Pancreas (tissue), 10 donors: Measurements from ENCODE around the gene CLDN7. TPM values are rescaled to one million over a fixed set of nuclear protein-coding genes. Genes with fewer than 3 reads are reported as not detected.

ENCODE experiments used
- ATAC-seq, 4 donors: fragments of 200-7000 bp; cut with Tn5 transposase; one replicate each; pipeline versions ENCODE4 v1.8.0 to v1.9.1; 2020; ENCODE audit warnings: mild to moderate bottlenecking in 4 of 4, moderate library complexity in 4 of 4
- DNase-seq, 6 donors: peaks; one replicate each; pipeline ENCODE4 v3.0.0-alpha.2; 2020
- FAIRE-seq: peaks from 2 replicates; lab custom pipeline; 2012; peaks lifted over from hg19 to GRCh38; lab: Jason Lieb, UNC
- H3K27ac ChIP-seq, 4 donors: fragments of 200-600 bp; sonication (generic); 1 replicate in 3 of 4; 2 replicates in 1 of 4; pipeline versions ENCODE4 v1.5.0 to v1.8.0; 2020
- H3K27me3 ChIP-seq, 4 donors: fragments of 200-600 bp; one replicate each; pipeline ENCODE4 v1.8.0; 2021
- H3K36me3 ChIP-seq, 3 donors: fragments of 200-600 bp; sonication (generic) in 1 of 3; one replicate each; pipeline versions ENCODE4 v1.5.0 to v1.8.0; 2020 to 2021
- H3K4me1 ChIP-seq, 3 donors: fragments of 200-600 bp; one replicate each; pipeline ENCODE4 v1.8.0; 2021
- H3K4me3 ChIP-seq, 4 donors: fragments of 200-600 bp; sonication (generic) in 2 of 4; one replicate each; pipeline versions ENCODE4 v1.5.0 to v1.8.0; 2020 to 2021
- H3K9me3 ChIP-seq, 4 donors: fragments of 200-600 bp; one replicate each; pipeline ENCODE4 v1.8.0; 2021
- CTCF ChIP-seq, 4 donors: fragments of 200-600 bp; sonication (generic) in 3 of 4; IDR thresholded peaks; one replicate each; pipeline versions ENCODE4 v1.5.0 to v1.8.0; 2021; ENCODE audit warnings: antibody characterized with exemption in 4 of 4
- WGBS, 2 donors: extraction: QIAGEN DNeasy Blood & Tissue Kit; methylation state at CpG; one replicate each; pipeline ENCODE4 v1.1.7; 2013; 5-methylcytosine and 5-hydroxymethylcytosine counted together
- intact Hi-C, 3 donors: fragments of 100-400 bp; cut with DNase I; formaldehyde crosslinking; loops; one replicate each; pipeline versions ENCODE4 v1.11.1 to v1.14.2; 2022
- polyA plus RNA-seq, 2 donors: library from polyadenylated mRNA; stranded (reverse); fragments of 200-250 nt; gene quantifications; one replicate each; pipeline ENCODE4 v1.2.3, GENCODE V29; 2013
- total RNA-seq, 6 donors: library from RNA; stranded (reverse); fragmentation: NEBNext Ultra II Directional in 4 of 6; extraction: Animal tissue kit (Norgen Biotek cat#: 25700) in 4 of 6; gene quantifications; one replicate each; pipeline versions ENCODE4 v1.2.1 to v1.2.4, GENCODE V29; 2021 to 2023
- donor health status: healthy with polysubstance abuse.
- donor health status: DM: no; HTN: no; CAD: no; lungs with moderate emphysema.
- donor health status: DM: no; HTN: no; CAD: no.
- donor health status: control.
- donor health status: control.
- donor health status: Bipolar disorder and iron deficiency.
- donor health status: DM: yes; HTN: yes; CAD: no.
- donor health status: DM: no; HTN: no; CAD: no.
- donor health status: DM: no; HTN: no; CAD: no.
- donor health status: DM: yes; HTN: yes; CAD: no.

CLDN7 gene
- total and polyA plus RNA-seq, 8 donors = 49.1 to 89.7 (median 62.4) TPM

GRCh38 chr17:7240375-7240774 is 21.9 kb downstream of the CLDN7 start:
- no peak for TF ChIP-seq CTCF (IDR thresholded peaks at IDR 0.05)
- intact Hi-C loops = no loop called here
- DNase-seq (no peak), FAIRE-seq (no peak), ATAC-seq (no peak)
- Histone ChIP-seq H3K27ac (peak overlapping the region in 2 of 4 donors; percentile 97 to 99), H3K4me3 (peak overlapping the region in 2 of 4 donors; percentile 64 to 72), H3K27me3 (no peaks in the 10 kb centered on the region), H3K9me3 (no peaks in the 10 kb centered on the region), H3K36me3 (peaks cover 0 to 3% (median 0%) of the 10 kb centered on the region in 3 donors), H3K4me1 (peaks cover 14 to 27% (median 15%) of the 10 kb centered on the region in 3 donors)
- WGBS, 2 donors = 46 to 47% methylated on average over 4 of the region's 4 CpGs

GRCh38 chr17:7239091-7240027 is 22.9 kb downstream of the CLDN7 start, which contains the start of gene PHF23:
PHF23 (minus strand) TSS chr17:7239457; CDS start chr17:7239279, 178 bp downstream.
- Histone ChIP-seq H3K4me1 (peaks cover 17 to 34% (median 17%) of the 10 kb centered on the region in 3 donors), H3K4me3 (peak within 1 kb of the TSS; percentile 77 to 86 (median 80)), H3K36me3 (peaks cover 0 to 3% (median 0%) of the 10 kb centered on the region in 3 donors), H3K27me3 (no peaks in the 10 kb centered on the region), H3K27ac (peak within 1 kb of the TSS; percentile 75 to 99 (median 82)), H3K9me3 (no peaks in the 10 kb centered on the region)
- FAIRE-seq = peak; percentile 94
- ATAC-seq = peak; percentile 62 to 76 (median 72)
- intact Hi-C loops = no loop called here
- no peak for TF ChIP-seq CTCF (IDR thresholded peaks at IDR 0.05)
- DNase-seq = peak; percentile 98 to 100 (median 100)
- 1% methylated on average over 63 to 72 of the region's 72 CpGs for WGBS, 2 donors

- no peak for FAIRE-seq
- peak overlapping the region; percentile 77 to 86 (median 80) for H3K4me3 ChIP-seq
- intact Hi-C loops = no loop called here
- peak overlapping the region; percentile 75 to 88 (median 82) for H3K27ac ChIP-seq
- DNase-seq = peak in 5 of 6 donors; percentile 47 to 80 (median 62)
- ATAC-seq = no peak
- no peaks in the 10 kb centered on the region for H3K9me3 ChIP-seq
- 0 to 2% methylated on average over 30 to 39 of the region's 39 CpGs for whole genome bisulfite sequencing, 2 donors
- peaks cover 0 to 3% (median 0%) of the 10 kb centered on the region in 3 donors for H3K36me3 ChIP-seq
- no peak for TF ChIP-seq CTCF (IDR thresholded peaks at IDR 0.05)
- H3K4me1 ChIP-seq = peaks cover 17 to 31% (median 17%) of the 10 kb centered on the region in 3 donors
- no peaks in the 10 kb centered on the region for H3K27me3 ChIP-seq
Measured at GRCh38 chr17:7238420-7239090, 23.7 kb downstream of the CLDN7 start.

- FAIRE-seq = no peak
- TF ChIP-seq CTCF (IDR thresholded peaks at IDR 0.05) = no peak
- ATAC-seq = peak; percentile 2 to 10 (median 6)
- peaks cover 0 to 3% (median 0%) of the 10 kb centered on the region in 3 donors for H3K36me3 ChIP-seq
- intact Hi-C loops = no loop called here
- H3K9me3 ChIP-seq = no peaks in the 10 kb centered on the region
- H3K4me1 ChIP-seq = peaks cover 17 to 37% (median 17%) of the 10 kb centered on the region in 3 donors
- H3K27ac ChIP-seq = peak overlapping the region; percentile 57 to 88 (median 76)
- DNase-seq = peak; percentile 76 to 93 (median 88)
- no peaks in the 10 kb centered on the region for H3K27me3 ChIP-seq
- WGBS, 2 donors = 0 to 1% methylated on average over 47 to 70 of the region's 73 CpGs
- H3K4me3 ChIP-seq = peak overlapping the region; percentile 77 to 86 (median 80)
Measured at GRCh38 chr17:7237761-7238419, 24.4 kb downstream of the CLDN7 start.
